HG03520 (cell line): ENCODE data around the gene LGALS1.

Experiments
- ATAC-seq: cut with Tn5 transposase; IDR thresholded peaks from one replicate; pipeline ENCODE4 v1.9.1; 2021; ENCODE audit warnings: mild to moderate bottlenecking, moderate library complexity; ENCODE audit not compliant: unreplicated experiment

The LGALS1 gene

GRCh38 chr22:37661160-37661924 lies 14.1 kb upstream of the LGALS1 start:
- no peak for ATAC-seq

- ATAC-seq, result no peak
Measured at GRCh38 chr22:37662039-37662438, 13.4 kb upstream of the LGALS1 start.

- ATAC-seq, result no peak
Measured at GRCh38 chr22:37663521-37664140, 11.8 kb upstream of the LGALS1 start.

GRCh38 chr22:37664249-37665101 lies 11.0 kb upstream of the LGALS1 start:
- ATAC-seq, result no peak

GRCh38 chr22:37665487-37665886 lies 9.9 kb upstream of the LGALS1 start:
- ATAC-seq, result no peak

- ATAC-seq, result no peak
Measured at GRCh38 chr22:37669586-37669985, 5.8 kb upstream of the LGALS1 start.

- no peak for ATAC-seq
Measured at GRCh38 chr22:37672206-37672919, 3.1 kb upstream of the LGALS1 start.

GRCh38 chr22:37672920-37673455 lies 2.4 kb upstream of the LGALS1 start:
- ATAC-seq, result no peak

GRCh38 chr22:37674248-37674647 lies 1.2 kb upstream of the LGALS1 start:
- ATAC-seq, result no peak

- no peak for ATAC-seq
Measured at GRCh38 chr22:37675930-37676735, 697 bp downstream of the LGALS1 start.

- ATAC-seq, result peak; percentile 45
Measured at GRCh38 chr22:37676736-37677492, 1.5 kb downstream of the LGALS1 start.

- no peak for ATAC-seq
Measured at GRCh38 chr22:37677493-37677974, 2.1 kb downstream of the LGALS1 start.

GRCh38 chr22:37678372-37678771 lies 2.9 kb downstream of the LGALS1 start:
- no peak for ATAC-seq

- ATAC-seq, result no peak
Measured at GRCh38 chr22:37679670-37680069, 4.2 kb downstream of the LGALS1 start.

- ATAC-seq, result no peak
Measured at GRCh38 chr22:37680191-37680851, 4.9 kb downstream of the LGALS1 start.

GRCh38 chr22:37681001-37681424 lies 5.6 kb downstream of the LGALS1 start:
- no peak for ATAC-seq

GRCh38 chr22:37681556-37682049 lies 6.2 kb downstream of the LGALS1 start:
- no peak for ATAC-seq
